ENCODE data around the gene PADI3.

Gene PADI3

GRCh38 chr1:17214876-17215544 is 33.9 kb upstream of the PADI3 start:
- no peak overlapping the region for H3K4me3 ChIP-seq (ENCODE audit: low read depth, low read length)

DNA sequence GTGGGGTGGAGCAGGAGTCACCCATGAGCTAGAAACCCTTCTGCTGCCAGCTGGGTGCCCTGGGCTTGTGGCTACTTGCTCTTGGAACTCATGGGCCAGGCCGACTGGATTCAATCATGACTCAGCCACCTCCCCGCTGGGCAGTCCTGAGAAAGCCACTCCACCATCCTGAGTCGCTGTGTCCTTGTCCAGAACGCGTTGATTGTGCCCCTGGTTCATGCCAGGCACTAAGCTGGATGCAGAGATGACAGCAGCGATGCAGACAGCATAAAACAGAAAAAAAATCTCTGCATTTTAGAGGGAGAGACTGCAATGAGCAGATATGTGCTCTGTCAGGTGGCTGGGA is 33.4 kb upstream of the PADI3 start:
- H3K4me3 ChIP-seq (ENCODE audit: low read depth, low read length) = no peak overlapping the region

- H3K4me3 ChIP-seq (ENCODE audit: low read depth, low read length) = no peak overlapping the region
Observed at GRCh38 chr1:17216078-17216477, 32.8 kb upstream of the PADI3 start.

GRCh38 chr1:17217607-17218006 is 31.3 kb upstream of the PADI3 start:
- H3K4me3 ChIP-seq (ENCODE audit: low read depth, low read length) = no peak overlapping the region

DNA sequence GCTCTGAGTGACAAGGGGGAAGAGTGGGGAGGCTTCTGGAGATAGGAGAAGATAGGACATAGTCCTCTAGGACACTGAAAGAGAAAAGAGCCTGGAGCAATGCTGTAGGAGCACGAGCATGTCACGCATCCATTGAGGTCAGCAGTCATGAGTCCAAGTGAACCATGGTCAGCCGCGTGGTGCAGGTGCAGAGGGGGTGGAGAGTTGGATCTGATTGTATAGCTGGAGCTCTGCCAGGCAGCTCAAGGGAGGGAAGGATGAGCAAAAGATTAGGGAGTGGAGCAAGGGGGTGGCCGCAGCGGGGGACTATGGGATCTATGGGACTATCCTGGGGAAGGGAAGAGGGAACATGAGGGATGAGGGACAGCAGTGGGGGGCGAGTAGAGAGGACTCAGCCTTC is 30.0 kb upstream of the PADI3 start:
- no peak overlapping the region for H3K4me3 ChIP-seq (ENCODE audit: low read depth, low read length)

DNA sequence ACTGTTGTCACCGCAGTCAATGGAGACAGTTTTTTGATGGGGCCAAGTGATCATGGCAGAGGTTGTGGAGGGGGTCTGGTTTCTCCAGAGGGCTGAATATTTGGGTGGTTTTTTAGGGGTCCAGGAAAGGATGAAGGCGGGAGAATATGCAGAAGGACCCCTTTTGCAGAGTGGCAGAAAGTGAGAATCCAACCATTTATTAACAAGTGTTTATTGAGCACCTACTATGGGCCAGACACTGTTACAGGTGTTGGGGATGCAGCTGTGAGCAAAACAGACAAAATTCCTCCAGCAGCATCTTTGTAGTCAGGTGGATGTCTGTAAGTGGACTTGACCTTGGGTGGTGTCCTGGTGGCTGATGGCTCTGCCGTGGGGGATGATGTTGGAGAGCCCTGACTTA is 28.6 kb upstream of the PADI3 start:
- H3K4me3 ChIP-seq (ENCODE audit: low read depth, low read length) = no peak overlapping the region

DNA sequence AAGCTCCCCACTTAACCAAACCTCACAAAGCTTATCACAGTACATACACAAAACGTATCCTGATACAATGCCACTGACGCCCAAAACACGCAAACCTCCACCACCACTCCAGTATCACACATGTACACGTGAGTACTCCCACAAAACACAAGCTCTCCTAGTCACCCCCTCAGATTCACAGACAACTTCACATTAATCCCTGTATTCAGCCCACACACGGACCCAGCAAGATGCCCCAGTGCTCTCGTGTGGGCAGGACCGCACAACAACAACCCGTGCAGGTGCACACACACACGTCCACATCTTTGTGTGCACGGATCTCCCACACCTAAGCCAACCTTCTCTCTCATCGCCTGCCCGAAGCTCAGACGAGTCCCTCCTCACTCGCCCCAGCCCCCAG is 26.3 kb upstream of the PADI3 start:
- no peak overlapping the region for H3K4me3 ChIP-seq (ENCODE audit: low read depth, low read length)

GRCh38 chr1:17224434-17224833 is 24.5 kb upstream of the PADI3 start:
- no peak overlapping the region for H3K4me3 ChIP-seq (ENCODE audit: low read depth, low read length)

GRCh38 chr1:17225140-17225539 is 23.8 kb upstream of the PADI3 start:
- no peak overlapping the region for H3K4me3 ChIP-seq (ENCODE audit: low read depth, low read length)

DNA sequence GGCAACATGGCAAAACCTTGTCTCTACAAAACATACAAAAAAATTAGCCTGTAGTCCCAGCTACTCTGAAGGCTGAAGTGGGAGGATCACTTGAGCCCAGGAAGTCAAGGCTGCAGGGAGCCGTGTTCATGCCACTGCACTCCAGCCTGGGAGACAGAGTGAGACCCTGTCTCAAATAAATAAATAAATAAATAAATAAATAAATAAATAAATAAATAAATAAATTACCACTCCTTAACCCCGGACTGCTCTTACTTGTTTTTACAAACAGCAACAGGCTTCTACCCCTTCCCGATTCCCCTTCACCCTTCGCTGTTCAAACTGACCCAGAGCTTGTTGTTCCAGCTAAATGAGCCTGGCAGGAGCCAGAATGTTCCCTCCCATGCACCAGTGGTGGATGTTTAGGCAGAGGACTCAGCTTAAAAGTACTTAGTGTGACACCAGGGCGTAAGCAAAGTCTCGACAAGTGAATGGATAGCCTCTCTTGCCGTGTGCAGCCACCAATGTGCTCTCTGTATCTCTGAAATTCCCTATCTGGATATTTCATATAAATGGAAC is 21.5 kb upstream of the PADI3 start:
- no peak overlapping the region for H3K4me3 ChIP-seq (ENCODE audit: low read depth, low read length)

DNA sequence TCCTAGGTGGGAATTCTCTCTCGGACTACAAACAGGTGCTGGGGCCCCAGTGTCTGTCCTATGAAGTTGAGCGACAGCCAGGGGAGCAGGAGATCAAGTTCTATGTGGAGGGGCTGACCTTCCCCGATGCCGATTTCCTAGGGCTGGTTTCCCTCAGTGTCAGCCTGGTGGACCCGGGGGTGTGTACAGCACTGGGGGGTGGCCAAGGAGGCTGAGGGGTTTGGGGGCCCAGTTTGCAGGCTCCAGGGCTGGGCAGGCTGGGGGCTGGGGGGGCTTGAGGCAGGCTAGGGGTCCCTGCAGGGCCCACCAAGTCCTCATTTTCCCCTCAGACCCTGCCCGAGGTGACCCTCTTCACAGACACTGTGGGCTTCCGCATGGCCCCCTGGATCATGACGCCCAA is 20.3 kb upstream of the PADI3 start:
- no peak overlapping the region for H3K4me3 ChIP-seq (ENCODE audit: low read depth, low read length)

GRCh38 chr1:17229379-17229778 is 19.5 kb upstream of the PADI3 start:
- H3K4me3 ChIP-seq (ENCODE audit: low read depth, low read length) = no peak overlapping the region

- no peak overlapping the region for H3K4me3 ChIP-seq (ENCODE audit: low read depth, low read length)
Observed at GRCh38 chr1:17230106-17230505, 18.8 kb upstream of the PADI3 start.

- H3K4me3 ChIP-seq (ENCODE audit: low read depth, low read length) = no peak overlapping the region
Observed at GRCh38 chr1:17230671-17231310, 18.1 kb upstream of the PADI3 start.

DNA sequence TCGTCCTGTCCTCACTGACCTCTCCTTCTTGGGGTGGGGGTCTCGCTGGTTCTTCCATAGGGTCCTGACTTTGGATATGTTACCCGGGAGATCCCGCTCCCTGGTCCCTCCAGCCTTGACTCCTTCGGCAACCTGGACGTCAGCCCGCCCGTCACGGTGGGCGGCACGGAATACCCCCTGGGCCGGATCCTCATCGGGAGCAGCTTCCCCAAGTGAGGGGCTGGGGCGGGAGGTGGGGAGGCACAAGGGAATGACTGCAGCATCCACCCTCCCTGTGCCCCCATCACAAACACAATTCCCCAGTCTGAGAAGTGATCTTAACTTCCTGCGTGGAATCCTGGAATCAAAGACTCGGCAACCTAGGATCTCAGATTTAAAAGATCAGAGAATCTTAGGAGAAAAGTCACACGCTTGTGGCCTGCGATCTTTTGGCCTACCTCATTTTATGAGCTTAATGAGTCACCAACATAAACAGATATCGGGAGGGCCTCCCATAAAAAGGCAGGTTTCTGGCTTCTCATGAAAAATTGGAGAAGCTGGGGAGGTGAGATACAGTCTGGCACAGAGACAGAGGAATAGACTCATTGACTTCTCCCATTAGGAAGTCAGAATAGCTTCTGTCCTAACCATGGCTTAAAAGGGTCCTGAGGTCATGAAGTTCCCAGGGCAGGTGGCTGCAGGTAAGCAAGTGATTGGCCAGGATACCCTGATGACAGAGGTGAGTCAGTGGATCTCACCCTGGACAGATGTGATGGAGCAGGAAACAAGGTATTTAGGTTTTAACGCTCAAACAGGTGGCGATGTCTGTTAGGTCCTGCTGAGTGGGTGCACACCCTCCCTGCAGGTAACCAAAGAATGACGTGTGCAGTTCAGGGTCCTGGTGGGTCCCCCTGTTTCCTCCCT is 15.9 kb upstream of the PADI3 start:
- no peak overlapping the region for H3K4me3 ChIP-seq (ENCODE audit: low read depth, low read length)

DNA sequence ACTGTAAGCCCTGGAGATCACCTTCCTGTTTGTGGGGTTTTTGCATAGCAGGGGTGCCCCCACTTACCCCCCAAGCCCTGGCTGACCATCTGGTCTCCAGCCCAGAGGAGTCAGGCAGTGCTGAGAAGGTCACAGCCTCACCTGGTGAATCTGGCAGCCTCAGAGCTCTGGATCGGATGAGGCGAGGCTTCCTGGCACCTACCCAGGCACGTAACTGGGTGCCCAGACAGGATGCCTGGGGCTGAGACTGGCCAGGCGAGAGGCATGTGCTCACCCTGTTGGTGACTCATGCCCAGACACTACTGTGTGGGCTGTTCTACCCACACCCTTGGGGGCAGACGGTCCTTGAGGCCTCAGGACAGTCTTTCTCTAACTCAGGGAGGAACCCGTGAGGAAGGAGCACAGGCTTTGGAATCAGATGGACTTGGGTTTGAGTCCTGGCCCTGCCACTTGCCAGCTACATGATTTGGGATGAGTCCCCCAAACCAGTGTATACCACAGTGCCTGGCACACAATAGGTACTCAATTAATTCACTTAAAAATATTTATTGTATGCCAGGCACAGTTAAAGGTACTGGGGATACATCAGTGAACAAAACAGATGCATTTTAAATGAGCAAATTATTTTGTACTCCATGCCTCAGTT is 15.1 kb upstream of the PADI3 start:
- no peak overlapping the region for H3K4me3 ChIP-seq (ENCODE audit: low read depth, low read length)

DNA sequence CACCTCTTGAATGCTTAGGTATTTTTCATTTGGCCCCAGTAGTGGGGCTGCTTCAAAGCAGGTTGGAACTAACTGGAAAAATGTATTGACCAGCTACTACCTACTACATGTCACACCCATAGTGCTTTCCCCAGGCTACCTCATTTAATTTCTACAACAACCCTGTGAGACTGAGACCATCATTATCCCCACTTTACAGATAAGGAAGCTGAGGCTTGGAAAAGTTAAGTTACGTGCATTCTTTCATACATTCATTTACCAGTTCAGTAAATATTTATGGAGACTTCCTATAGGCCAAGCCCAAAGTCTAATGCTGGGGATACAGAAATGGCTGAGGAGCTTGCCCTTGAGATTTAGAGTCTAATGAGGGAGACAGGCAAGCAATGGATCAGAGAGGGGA is 14.5 kb upstream of the PADI3 start:
- no peak overlapping the region for H3K4me3 ChIP-seq (ENCODE audit: low read depth, low read length)

- no peak overlapping the region for H3K4me3 ChIP-seq (ENCODE audit: low read depth, low read length)
Observed at GRCh38 chr1:17235135-17235885, 13.6 kb upstream of the PADI3 start.

DNA sequence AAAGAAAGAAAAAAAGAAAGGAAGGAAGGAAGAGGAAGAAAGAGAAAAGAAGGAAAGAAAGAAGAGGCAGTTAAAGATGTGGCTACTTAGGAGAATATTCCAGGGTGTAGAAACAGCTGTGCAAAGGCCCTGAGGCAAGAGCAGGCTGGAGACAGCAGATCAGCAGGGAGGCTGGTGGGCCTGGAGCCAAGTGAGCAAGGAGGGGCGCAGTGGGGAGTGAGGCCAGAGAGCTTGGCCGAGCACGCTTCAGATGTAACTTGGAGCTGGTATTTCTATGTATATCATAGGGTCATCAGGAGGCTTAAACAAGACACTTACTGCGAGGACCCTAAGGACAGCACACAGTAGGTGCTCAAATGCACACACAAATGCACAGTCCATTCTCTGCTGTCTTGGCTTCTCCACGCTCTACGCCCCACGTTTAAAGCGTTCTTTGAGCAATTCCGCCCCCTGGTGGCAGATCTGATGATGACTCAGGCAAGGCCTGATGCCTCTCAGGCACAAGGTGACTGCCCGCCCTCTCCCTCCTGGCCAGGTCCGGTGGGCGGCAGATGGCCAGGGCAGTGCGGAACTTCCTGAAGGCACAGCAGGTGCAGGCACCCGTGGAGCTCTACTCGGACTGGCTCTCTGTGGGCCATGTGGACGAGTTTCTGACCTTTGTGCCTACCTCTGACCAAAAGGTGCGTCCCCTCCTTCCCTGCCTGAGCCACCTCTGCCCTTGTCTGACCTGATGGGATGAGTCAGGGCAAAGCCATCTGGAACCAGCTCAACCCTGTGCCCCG is 11.9 kb upstream of the PADI3 start:
- no peak overlapping the region for H3K4me3 ChIP-seq (ENCODE audit: low read depth, low read length)

- no peak overlapping the region for H3K4me3 ChIP-seq (ENCODE audit: low read depth, low read length)
Observed at GRCh38 chr1:17237561-17237903, 11.4 kb upstream of the PADI3 start.
